GM19043 (cell line): Measurements from ENCODE around the gene CIBAR2.
"Not testable (repeated sequence)": the region's sequence is repeated elsewhere in the genome, so short reads cannot be mapped to it uniquely, and the experiment has no call there.

Experiments used
- ATAC-seq: cut with Tn5 transposase; IDR thresholded peaks from one replicate; pipeline ENCODE4 v1.9.1; 2021; ENCODE audit warnings: low read depth; ENCODE audit not compliant: unreplicated experiment

The CIBAR2 gene

DNA sequence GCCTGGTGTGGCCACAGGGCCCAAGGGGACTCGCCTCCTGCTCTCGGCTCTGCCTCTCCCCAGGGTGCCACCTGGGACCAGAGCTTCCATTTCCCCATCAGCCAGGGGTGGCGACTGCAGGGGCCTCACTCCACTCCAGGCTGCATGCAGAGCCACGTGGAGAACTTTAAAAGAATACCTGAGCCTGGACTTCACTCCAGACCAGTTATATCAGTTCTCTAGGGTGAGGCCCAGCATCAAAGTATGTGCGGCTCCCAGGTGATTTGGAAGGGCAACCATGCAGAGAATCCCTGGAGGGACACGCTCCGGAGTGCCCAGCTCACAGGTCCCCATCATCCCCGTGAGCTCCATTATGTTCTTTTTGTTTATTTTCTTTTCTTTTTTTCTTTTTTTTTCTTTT lies 44.8 kb downstream of the CIBAR2 start:
- ATAC-seq = no peak

DNA sequence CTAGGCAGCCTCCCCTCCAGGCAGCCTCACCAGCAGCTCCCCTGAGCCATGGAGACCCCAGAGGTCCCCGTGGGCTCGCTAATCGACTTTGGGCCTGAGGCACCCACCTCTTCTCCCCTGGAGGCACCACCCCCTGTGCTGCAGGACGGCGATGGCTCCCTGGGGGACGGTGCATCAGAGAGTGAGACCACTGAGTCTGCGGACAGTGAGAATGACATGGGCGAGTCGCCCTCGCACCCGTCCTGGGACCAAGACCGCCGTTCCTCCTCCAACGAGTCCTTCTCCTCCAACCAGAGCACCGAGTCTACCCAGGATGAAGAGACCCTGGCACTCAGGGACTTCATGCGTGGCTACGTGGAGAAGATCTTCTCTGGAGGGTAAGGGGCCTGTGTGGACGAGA lies 45.2 kb downstream of the CIBAR2 start:
- ATAC-seq = no peak

DNA sequence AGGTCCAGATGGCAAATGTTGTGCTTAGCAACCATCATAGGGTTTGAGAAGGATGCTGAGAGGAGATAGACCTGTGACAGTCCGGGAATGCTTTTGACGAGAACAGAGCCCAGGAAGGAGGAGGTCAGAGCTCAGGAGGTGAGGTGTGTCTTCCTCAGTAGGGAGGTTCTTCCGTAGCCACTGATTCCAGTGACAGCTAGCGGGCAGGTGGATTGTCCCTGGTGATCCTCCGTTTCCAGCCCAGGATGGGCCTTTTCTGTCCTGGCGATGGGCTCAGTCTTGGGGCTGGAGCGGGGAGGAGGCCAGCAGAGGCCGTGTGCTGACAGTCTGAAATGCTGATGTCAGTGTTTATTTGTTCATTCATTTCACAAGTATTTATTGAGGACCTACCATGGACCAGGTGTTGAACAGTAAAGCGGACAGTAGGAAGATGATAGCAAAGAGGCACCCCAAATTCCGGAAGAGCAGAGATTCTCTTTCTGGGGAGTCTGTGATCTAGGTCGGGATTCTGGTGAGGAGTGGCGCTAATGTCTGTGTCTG lies 45.9 kb downstream of the CIBAR2 start:
- no peak for ATAC-seq

DNA sequence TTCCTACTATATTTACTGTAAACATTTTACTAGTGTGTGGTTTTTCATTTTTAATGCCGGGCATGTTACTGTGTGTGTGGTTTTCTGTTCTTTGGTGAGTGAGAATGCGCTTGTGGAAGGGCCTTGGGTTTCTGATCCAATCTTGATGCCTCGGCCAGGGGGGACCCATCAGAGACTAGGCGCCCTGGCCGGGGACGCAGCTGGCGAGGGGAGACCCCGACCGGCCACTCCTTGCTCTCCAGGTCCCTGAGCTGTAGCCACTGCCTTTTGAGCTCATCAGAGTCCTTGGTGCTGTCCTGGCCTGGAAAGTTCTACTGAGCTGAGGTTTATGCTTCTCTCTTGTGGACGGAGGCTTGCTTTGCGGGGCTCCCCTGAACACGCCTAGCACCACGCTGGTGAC lies 47.2 kb downstream of the CIBAR2 start:
- no peak for ATAC-seq

DNA sequence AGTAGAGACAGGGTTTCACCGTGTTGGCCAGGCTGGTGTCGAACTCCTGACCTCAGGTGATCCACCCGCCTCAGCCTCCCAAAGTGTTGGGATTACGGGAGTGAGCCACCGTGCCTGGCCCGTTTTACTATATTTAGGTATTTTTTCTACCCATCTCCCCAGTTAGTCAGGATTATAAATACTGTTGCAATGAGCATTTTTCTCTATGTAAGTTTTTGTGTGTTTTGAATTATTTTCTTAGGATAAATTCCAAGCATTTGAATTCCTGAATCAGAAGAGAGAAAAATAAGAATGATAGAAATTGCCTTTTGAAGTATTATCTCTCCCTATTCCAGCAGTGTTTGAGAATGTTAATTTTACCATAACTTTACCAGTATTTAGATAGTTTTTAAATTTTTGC lies 48.1 kb downstream of the CIBAR2 start:
- ATAC-seq = no peak

DNA sequence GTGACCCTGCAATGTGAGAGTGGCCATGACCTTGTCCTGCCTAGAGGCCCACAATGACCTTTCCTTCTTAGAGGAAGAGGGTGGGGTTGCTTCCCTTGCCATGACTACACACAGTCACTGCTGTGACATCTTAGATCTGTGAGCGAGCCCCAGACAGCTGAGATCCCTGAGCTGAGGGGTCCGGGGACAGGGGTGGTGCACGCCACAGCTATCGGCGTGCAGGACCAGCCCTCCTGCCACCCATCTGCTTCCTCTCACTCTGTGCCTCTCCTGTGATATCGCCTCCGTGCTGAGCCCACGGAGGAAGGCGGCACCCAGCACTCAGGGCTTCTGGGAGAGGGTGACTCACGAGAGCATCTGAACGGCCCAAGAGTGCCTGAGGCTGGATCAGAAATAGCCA lies 49.4 kb downstream of the CIBAR2 start:
- no peak for ATAC-seq

DNA sequence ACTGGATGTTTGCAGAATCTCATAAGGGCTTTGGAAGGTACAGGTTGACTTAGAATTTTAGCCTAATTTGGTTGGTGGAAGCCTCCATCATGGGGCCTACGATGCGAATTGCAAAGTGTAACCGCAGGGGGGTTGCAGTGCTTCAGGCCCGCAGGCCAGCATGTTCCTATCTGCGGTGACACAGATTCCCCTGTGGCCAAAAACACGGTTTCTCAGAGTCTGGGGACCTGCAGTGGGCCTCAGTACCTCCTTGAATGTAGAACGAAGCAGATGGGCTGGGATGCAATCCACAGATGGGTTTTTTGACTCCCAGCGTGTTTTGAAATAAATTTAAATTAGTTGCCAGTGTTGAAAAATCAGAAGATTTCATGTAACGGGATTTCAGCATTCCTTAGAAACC lies 49.9 kb downstream of the CIBAR2 start:
- ATAC-seq = no peak

DNA sequence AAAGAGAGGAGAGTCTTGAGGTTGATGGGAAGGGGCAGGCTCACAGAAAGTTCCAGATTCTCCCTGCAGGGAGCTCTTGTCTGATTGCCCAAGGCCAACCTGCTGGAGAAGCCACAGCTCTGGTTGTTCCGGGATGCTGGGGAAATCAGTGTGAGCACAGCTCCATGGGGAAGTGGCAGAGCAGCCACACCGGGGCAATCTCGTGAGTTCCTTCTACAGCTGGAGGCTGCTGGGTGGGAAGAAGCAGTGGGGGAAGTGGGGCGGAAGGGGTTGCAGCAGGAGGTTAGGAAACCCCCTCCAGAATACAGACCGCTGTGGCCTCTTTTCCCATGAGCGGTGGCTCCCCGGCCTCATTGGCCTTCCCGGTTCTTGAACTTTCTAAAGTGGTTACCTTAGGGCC lies 50.7 kb downstream of the CIBAR2 start:
- ATAC-seq = no peak

DNA sequence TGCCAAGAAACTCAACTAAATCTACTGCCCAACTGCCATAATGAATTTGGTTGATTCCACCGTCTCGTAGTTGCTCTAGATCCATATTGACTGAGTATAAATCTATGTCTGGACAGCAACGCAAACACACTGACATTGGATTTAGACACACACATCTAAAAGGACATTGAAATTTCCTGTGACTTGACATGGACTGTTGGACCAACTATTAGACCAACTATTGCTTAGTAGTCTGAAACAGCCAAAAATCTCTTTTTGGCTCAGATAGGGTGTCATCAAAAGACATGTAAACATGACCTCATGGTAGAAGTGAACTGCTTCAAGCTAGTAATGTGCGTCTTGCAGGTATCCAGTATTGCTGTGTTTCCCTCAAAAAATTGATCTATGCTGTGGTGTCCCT lies 53.4 kb downstream of the CIBAR2 start:
- no peak for ATAC-seq

DNA sequence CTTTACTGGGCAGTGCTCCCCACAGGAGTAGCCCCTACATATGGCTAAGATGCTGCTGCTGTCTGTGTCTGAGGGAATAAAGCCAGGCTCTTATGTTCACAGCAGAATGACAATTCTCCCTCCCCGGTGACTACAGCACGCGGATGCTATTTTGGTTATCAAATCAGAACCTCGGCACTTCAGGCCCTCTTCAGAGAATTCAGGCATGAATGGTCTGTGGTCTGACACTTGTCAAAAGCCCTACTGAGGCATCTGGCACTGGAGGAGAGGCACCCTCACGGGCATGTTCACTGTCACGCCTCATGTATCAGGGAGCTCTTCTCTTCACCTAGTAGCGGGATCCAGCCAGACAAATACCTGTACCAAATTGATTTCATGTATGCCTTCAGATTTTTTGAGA lies 54.3 kb downstream of the CIBAR2 start:
- no peak for ATAC-seq

DNA sequence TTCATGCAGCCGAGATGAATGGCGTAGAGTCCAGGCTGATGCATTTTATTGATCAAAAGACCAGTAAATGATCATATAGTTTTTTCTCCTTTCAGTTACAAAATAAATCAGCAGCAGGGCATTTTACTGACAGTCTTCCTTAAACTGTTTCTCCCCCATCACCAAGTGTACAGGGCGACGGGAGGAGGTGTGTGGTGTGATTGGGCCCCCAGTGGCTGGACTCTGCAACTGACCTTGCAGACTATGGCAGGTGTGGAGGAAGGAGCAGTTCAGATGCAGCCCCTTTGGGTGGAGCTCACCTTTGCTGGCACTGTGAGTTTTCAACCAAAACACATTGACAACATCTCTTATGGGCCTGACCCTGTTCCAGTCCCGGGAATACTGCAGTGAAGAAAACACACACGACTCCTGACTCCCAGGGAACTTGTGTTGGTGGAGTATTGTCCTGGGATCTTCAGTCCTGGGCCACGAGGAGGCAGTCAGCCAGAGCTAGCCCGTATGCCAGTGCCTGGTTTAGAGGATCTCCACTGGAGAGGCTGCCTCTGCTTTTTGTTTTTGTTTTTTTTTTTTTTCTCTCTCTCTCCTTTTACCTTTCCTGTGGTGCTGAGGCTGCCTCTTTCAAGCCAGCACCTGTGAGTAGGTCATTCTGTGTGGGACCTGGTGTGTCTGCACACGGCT lies 54.9 kb downstream of the CIBAR2 start:
- ATAC-seq = no peak

DNA sequence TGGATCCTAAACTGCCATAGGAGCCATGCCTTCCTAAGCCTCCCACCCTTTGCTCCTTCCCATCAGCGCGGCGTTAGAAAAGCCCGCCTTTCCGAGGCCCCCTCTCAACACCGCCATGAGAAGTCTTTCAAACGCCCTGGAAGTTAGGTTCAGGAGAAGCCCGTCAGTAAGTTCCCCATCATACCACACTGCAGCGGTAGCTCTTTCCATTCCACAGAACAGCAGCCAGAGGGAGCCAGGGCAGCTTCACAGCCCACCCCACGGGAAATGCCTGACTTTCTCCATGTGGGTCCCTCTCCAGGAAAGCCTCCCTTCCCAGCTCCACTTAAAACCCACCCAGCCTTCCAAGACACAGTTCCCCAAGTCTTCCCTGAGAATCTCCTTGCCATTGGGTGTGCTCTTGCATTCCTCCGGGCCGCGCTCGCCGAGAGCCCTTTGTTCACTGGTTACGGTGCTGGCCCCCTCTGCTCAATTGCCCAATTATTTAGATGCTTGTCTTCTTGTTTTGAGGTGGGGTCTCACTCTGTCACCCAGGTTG lies 56.0 kb downstream of the CIBAR2 start:
- ATAC-seq = no peak

DNA sequence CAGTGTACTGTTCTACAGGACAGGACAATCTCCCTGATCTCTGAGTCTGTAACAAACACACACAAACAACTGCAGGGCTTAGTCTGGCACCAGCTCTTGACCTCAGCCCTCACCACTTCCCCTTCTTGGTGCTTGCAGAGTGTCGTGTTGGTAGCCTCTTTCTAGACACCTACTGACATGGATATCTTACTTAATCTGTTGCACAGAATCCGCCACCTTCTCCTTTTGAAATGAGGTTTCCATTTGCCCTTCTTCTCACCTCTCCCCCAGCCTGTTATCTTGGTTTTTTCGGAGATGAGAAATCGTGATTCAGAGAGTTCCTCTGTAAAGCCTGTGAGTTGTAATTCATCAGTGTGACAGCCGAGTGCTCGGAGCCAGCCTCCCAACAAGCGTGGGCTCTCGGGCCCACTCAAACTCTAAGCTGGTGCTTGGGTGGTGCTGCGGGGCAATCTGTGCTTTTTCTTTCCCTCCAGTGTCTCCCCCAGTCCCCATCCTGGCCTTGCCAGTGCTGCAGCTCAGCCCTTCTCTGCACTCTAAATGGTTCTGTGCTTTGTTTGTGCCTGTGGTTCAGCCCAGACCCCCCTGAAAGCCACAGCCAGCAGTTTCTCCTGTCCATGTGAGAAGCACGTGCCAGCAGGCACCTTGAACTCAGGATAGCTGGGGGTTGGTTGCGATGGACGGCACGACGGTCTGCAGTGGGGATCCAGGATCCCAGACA lies 56.6 kb downstream of the CIBAR2 start:
- peak; percentile 81 for ATAC-seq

DNA sequence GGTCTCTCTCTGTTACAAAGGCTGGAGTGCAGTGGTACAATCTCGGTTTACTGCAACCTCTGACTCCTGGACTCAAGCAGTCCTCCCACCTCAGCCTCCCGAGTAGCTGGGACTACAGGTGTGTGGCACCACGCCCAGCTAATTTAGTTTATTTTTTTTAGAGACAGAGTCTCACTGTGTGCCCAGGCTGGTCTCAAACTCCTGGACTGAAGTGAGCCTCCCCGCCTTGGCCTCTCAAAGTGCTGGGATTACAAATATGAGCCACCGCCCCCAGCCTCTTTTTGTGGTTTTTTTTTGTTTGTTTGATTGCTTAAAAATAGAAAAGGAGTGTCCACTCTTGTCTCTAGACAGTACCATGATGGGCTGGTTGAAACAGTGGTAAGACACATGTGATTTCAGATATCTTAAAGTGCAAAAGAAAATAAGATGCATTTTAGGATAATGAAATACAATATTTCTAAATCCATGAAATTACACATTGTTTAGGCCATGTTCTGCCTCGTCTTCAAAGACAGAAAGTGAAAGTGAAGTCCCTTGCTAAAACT lies 57.3 kb downstream of the CIBAR2 start:
- no peak for ATAC-seq

DNA sequence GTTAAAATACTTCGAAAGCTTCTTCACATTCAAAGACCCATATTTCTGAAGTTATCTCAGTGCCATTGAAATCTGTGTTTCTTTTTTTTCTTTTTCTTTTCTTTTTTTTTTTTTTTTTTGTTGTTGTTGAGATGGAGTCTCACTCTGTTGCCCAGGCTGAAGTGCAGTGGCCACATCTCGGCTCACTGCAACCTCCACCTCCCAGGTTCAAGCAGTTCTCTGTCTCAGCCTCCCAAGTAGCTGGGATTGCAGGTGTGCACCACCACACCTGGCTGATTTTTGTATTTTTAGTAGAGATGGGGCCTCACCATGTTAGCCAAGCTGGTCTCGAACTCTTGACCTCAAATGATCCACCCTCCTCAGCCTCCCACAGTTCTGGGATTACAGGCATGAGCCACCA lies 58.0 kb downstream of the CIBAR2 start:
- not testable (repeated sequence) for ATAC-seq

DNA sequence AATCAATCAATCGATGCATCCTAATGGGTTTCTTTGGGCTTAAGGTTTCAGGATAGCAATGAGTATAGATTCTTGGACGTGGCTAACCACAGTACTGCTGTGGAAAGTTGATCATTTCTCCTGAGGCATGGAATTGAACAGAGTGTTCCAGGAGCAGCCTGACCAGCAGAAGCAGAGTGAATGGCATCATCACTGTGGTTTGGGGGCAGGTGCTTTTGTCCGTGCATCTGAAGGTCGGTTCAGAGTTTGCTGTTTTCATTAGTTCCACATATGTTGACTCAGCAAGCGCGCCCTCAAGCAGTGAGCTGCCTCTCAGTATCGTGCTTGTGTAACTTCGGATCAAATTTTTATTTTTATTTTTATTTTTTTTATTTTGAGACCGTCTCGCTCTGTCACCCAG lies 59.7 kb downstream of the CIBAR2 start:
- no peak for ATAC-seq

DNA sequence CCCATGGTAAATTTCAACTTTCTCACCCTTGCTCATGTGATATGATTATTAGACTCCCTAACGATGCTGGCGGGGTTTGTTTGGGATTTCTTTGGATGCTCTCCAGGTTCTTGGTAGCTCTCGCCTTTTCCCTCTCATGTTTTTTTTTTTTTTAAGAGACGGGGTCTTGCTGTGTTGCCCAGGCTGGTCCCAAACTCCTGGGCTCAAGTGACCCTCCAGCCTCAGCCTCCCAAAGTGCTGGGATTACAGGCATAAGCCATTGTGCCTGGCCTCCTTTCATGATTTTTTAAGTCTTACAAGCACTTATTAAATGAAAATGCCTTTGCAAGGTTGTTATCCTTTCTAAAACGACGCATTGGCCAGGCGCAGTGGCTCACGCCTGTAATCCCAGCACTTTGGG lies 60.6 kb downstream of the CIBAR2 start:
- no peak for ATAC-seq

DNA sequence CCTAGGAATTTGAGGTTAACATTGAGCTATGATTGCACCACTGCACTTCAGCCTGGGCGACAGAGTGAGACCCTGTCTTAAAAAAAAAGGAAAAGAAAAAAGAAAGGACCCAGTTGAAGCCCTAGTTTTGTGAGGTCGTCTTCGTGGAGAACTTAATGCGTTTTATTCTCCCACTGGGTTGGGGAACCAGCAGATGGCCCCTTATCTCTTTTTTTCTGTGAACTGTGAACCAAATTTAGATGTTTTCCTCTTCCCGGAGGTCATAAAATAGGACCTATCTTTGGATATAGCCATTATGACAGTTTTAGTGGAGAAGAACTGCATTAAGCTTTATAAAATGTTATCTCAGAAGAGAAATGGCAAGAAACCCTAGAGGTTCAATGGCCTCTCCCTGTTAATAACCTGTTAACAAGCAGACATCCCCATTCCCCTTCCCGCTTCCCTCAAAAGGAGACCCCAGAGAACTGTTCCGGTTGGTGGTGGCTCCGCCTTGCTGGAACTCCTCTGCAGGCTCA lies 61.1 kb downstream of the CIBAR2 start:
- ATAC-seq = no peak

DNA sequence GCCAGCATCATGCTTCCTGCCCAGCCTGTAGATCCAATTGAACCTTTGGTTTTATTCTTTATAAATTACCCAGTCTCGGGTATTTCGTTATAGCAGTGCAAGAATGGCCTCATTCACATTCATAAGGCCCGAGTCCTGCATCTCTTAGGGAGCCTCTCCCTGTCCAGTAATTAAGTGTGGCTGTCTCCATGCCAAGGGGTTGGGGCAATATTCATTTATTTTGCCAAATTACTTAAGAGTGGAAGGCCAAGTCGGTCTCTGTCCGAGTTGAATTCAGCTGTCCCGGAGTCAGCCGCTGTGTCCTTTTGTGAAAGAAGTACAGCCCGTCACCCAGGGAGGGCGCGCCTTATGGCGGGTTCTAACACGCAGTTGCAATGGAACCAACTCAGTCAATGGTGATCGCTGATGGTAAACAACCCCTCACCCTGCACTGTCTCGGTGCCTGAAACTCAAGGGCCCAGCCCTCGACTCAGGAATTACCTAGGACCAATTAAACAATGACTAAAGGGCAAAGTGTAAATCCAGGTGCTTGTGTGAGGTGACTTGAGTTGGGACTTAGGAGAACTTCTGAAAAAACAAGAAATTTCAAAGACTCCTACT lies 62.5 kb downstream of the CIBAR2 start:
- ATAC-seq = no peak

DNA sequence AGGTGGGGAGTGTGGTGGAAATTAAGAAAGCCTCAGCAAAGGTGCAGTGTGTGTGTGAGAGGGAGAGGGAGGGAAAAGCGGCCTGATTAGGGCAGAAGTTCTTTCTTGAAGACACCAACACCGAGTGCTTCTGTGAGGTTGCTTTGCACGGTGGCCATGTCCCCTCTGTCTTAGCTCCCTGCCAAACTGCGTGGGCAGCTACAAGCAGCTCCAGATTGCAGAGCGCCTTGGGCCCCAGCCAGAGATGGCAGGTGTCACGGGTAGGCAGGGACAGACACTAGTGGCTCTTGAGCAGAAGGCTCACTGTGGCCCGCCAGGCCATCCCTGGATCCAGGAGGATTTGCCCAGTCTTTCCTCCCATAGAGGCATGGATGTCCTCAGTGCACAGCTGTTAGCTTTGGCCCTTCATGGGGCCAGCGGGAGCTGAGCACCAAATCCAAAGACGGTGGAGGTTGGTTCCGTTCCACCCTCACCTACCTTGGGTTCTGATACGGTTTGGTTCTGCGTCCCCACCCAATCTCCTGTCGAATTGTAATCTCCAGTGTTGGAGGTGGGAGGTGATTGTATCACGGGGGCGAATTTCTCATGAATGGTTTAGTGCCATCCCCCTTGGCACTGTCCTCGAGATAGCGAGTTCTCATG lies 63.2 kb downstream of the CIBAR2 start:
- no peak for ATAC-seq
